Activated CD8-positive, alpha-beta memory T cell treated with anti-CD3 and anti-CD28 coated beads, Interleukin-2, amount 10 ng/mL, durations not matched to agents 7 days and 5 days (primary cell): Measurements from ENCODE around the gene LYL1. TPM values are rescaled to one million over a fixed set of nuclear protein-coding genes. Genes with fewer than 3 reads are reported as not detected.
A peak's percentile ranks its signal among the peaks of the same experiment; 100 is the strongest.

Source experiments
- ATAC-seq: fragments of 150-1000 bp; cut with Tn5 transposase; one replicate; pipeline ENCODE4 v1.10.0; 2021; ENCODE audit warnings: moderate library complexity
- CTCF ChIA-PET: fragments of 350-600 bp; sonication (Branson Sonifier 250); formaldehyde crosslinking; loops from one replicate; lab custom pipeline; 2021; ENCODE audit warnings: antibody characterized with exemption; lab: Charles Lee
- DNase-seq: peaks from one replicate; pipeline ENCODE4 v3.0.0-alpha.2; 2020
- H3K27ac Mint-ChIP-seq: one replicate; pipeline ENCODE4 v1.8.0; 2021; ENCODE audit warnings: mild to moderate bottlenecking, mixed read lengths
- H3K27me3 Mint-ChIP-seq: one replicate; pipeline ENCODE4 v1.8.0; 2021; ENCODE audit warnings: mixed read lengths
- H3K36me3 Mint-ChIP-seq: one replicate; pipeline ENCODE4 v1.8.0; 2021; ENCODE audit warnings: mild to moderate bottlenecking, mixed read lengths
- H3K4me1 Mint-ChIP-seq: one replicate; pipeline ENCODE4 v1.8.0; 2021; ENCODE audit warnings: mixed read lengths
- H3K4me3 Mint-ChIP-seq: one replicate; pipeline ENCODE4 v1.8.0; 2021; ENCODE audit warnings: mild to moderate bottlenecking, moderate library complexity, mixed read lengths
- H3K9me3 Mint-ChIP-seq: one replicate; pipeline ENCODE4 v1.8.0; 2022; ENCODE audit warnings: low read depth, mixed read lengths
- total RNA-seq, 2 experiments: library from RNA; stranded (reverse); gene quantifications; one replicate each; pipeline ENCODE4 v1.2.3, GENCODE V29; 2021

Gene LYL1
- total RNA-seq, 2 experiments from 2014 or later: 0.49 to 0.64 TPM

GRCh38 chr19:13099073-13099999 lies 3.3 kb downstream of the LYL1 start:
- Mint-ChIP-seq H3K4me1 (peaks cover 43% of the 10 kb centered on the region), H3K27ac (peak overlapping the region; percentile 93), H3K36me3 (peaks cover 5% of the 10 kb centered on the region), H3K4me3 (peak overlapping the region; percentile 64), H3K27me3 (peaks cover 44% of the 10 kb centered on the region), H3K9me3 (peaks cover 4% of the 10 kb centered on the region)
- CTCF ChIA-PET: interaction anchor here (0.7 to 1.4 kb wide), 7 partner anchors 10 to 134 kb away, joined by 3 to 9 read pairs (median 4); no protein-coding TSS in a partner anchor
- peak; percentile 63 for ATAC-seq
- DNase-seq: peak; percentile 87

GRCh38 chr19:13098277-13099072 lies 4.2 kb downstream of the LYL1 start:
- Mint-ChIP-seq H3K9me3 (peaks cover 4% of the 10 kb centered on the region), H3K36me3 (peaks cover 5% of the 10 kb centered on the region), H3K4me3 (no peak overlapping the region), H3K27me3 (peaks cover 49% of the 10 kb centered on the region), H3K4me1 (peaks cover 42% of the 10 kb centered on the region), H3K27ac (peak overlapping the region; percentile 59)
- DNase-seq: no peak
- no peak for ATAC-seq
- CTCF ChIA-PET: interaction anchor here (1.4 kb wide), 1 partner anchor 133 kb away, joined by 9 read pairs; no protein-coding TSS in a partner anchor

GRCh38 chr19:13097463-13098258 lies 5.0 kb downstream of the LYL1 start:
- CTCF ChIA-PET: interaction anchor here (0.6 to 8.5 kb wide), 2 partner anchors 74 to 118 kb away, joined by 3 to 178 read pairs; no protein-coding TSS in a partner anchor
- no peak overlapping the region for H3K4me3 Mint-ChIP-seq

GRCh38 chr19:13097033-13097462 lies 5.6 kb downstream of the LYL1 start:
- peak overlapping the region; percentile 40 for H3K27ac Mint-ChIP-seq
- peaks cover 51% of the 10 kb centered on the region for H3K27me3 Mint-ChIP-seq
- ATAC-seq (no peak), DNase-seq (no peak)
- H3K4me1 Mint-ChIP-seq: peaks cover 32% of the 10 kb centered on the region
- peaks cover 4% of the 10 kb centered on the region for H3K9me3 Mint-ChIP-seq
- CTCF ChIA-PET: interaction anchor here (0.6 to 8.5 kb wide), 3 partner anchors 8 to 117 kb away, joined by 3 to 178 read pairs (median 5); no protein-coding TSS in a partner anchor
- peaks cover 5% of the 10 kb centered on the region for H3K36me3 Mint-ChIP-seq
- H3K4me3 Mint-ChIP-seq: no peak overlapping the region

More at GRCh38 chr19:13097463-13098258, 5.0 kb downstream of the LYL1 start:
- Mint-ChIP-seq H3K4me1 (peaks cover 36% of the 10 kb centered on the region), H3K27me3 (peaks cover 49% of the 10 kb centered on the region), H3K27ac (no peak overlapping the region), H3K36me3 (peaks cover 5% of the 10 kb centered on the region), H3K9me3 (peaks cover 4% of the 10 kb centered on the region)
- ATAC-seq: no peak
- DNase-seq: no peak

- Mint-ChIP-seq H3K27me3 (peaks cover 52% of the 10 kb centered on the region), H3K9me3 (peaks cover 4% of the 10 kb centered on the region), H3K27ac (no peak overlapping the region), H3K36me3 (peaks cover 5% of the 10 kb centered on the region), H3K4me1 (peaks cover 29% of the 10 kb centered on the region), H3K4me3 (peak overlapping the region; percentile 5)
- ATAC-seq (no peak), DNase-seq (no peak)
- CTCF ChIA-PET: interaction anchor here (0.7 to 8.5 kb wide), 11 partner anchors 9 to 211 kb away, joined by 3 to 178 read pairs (median 5); partner anchors contain the start of gene DAND5
These were observed 6.4 kb downstream of the LYL1 start for GRCh38 chr19:13095934-13096927.

- H3K4me1 Mint-ChIP-seq: peaks cover 27% of the 10 kb centered on the region
- peaks cover 5% of the 10 kb centered on the region for H3K36me3 Mint-ChIP-seq
- no peak overlapping the region for H3K27ac Mint-ChIP-seq
- peaks cover 4% of the 10 kb centered on the region for H3K9me3 Mint-ChIP-seq
- ATAC-seq: no peak
- CTCF ChIA-PET: interaction anchor here (0.6 to 8.5 kb wide), 13 partner anchors 9 to 210 kb away, joined by 3 to 178 read pairs (median 7); partner anchors contain the start of gene DAND5
- H3K27me3 Mint-ChIP-seq: peaks cover 52% of the 10 kb centered on the region
- no peak for DNase-seq
- H3K4me3 Mint-ChIP-seq: no peak overlapping the region
These were observed 7.3 kb downstream of the LYL1 start for GRCh38 chr19:13095393-13095784.

GRCh38 chr19:13094771-13095392 lies 7.8 kb downstream of the LYL1 start:
- peaks cover under 1% of the 10 kb centered on the region for H3K9me3 Mint-ChIP-seq
- peaks cover 48% of the 10 kb centered on the region for H3K27me3 Mint-ChIP-seq
- H3K27ac Mint-ChIP-seq: no peak overlapping the region
- CTCF ChIA-PET: interaction anchor here (0.6 to 8.5 kb wide), 18 partner anchors 10 to 248 kb away, joined by 3 to 178 read pairs (median 7); partner anchors contain the start of gene DAND5
- peaks cover 1% of the 10 kb centered on the region for H3K36me3 Mint-ChIP-seq
- H3K4me1 Mint-ChIP-seq: peaks cover 22% of the 10 kb centered on the region
- no peak overlapping the region for H3K4me3 Mint-ChIP-seq
- ATAC-seq (no peak), DNase-seq (no peak)

- Mint-ChIP-seq H3K27ac (no peak overlapping the region), H3K4me1 (peaks cover 16% of the 10 kb centered on the region)
- no peak for ATAC-seq
These were observed 8.6 kb downstream of the LYL1 start for GRCh38 chr19:13094106-13094504.

GRCh38 chr19:13093407-13094105 lies 9.1 kb downstream of the LYL1 start:
- H3K4me3 Mint-ChIP-seq: no peak overlapping the region
- ATAC-seq (peak; percentile 86), DNase-seq (peak; percentile 85)
- H3K36me3 Mint-ChIP-seq: no peaks in the 10 kb centered on the region
- H3K27ac Mint-ChIP-seq: no peak overlapping the region
- H3K27me3 Mint-ChIP-seq: peaks cover 42% of the 10 kb centered on the region
- H3K9me3 Mint-ChIP-seq: no peaks in the 10 kb centered on the region
- CTCF ChIA-PET: interaction anchor here (0.7 to 8.5 kb wide), 27 partner anchors 10 to 246 kb away, joined by 3 to 178 read pairs (median 6); partner anchors contain the start of genes DAND5 and FARSA
- peaks cover 12% of the 10 kb centered on the region for H3K4me1 Mint-ChIP-seq

More at GRCh38 chr19:13094106-13094504, 8.6 kb downstream of the LYL1 start:
- peaks cover 46% of the 10 kb centered on the region for H3K27me3 Mint-ChIP-seq
- DNase-seq: no peak
- no peaks in the 10 kb centered on the region for H3K9me3 Mint-ChIP-seq
- H3K4me3 Mint-ChIP-seq: no peak overlapping the region
- no peaks in the 10 kb centered on the region for H3K36me3 Mint-ChIP-seq
- CTCF ChIA-PET: interaction anchor here (0.7 to 8.5 kb wide), 29 partner anchors 10 to 247 kb away, joined by 3 to 178 read pairs (median 5); partner anchors contain the start of genes DAND5 and FARSA

GRCh38 chr19:13092606-13093235 lies 9.9 kb downstream of the LYL1 start:
- peaks cover 36% of the 10 kb centered on the region for H3K27me3 Mint-ChIP-seq
- CTCF ChIA-PET: interaction anchor here (1.0 to 8.5 kb wide), 13 partner anchors 9 to 246 kb away, joined by 3 to 178 read pairs (median 11); partner anchors contain the start of genes DAND5 and FARSA
- no peak overlapping the region for H3K4me3 Mint-ChIP-seq

More at GRCh38 chr19:13092606-13093235, 9.9 kb downstream of the LYL1 start:
- Mint-ChIP-seq H3K36me3 (no peaks in the 10 kb centered on the region), H3K4me1 (peaks cover 9% of the 10 kb centered on the region), H3K27ac (no peak overlapping the region), H3K9me3 (no peaks in the 10 kb centered on the region)
- ATAC-seq: no peak
- DNase-seq: no peak
